NCI-H146 treated with DMSO at 0.1 percent for 48 hours (cell line): Measurements from ENCODE around the gene C9orf50.

Experiments used
- DNase-seq: peaks from one replicate; lab custom pipeline; 2025; ENCODE audit not compliant: unreplicated experiment; lab: John Stamatoyannopoulos, UW

Gene C9orf50

DNA sequence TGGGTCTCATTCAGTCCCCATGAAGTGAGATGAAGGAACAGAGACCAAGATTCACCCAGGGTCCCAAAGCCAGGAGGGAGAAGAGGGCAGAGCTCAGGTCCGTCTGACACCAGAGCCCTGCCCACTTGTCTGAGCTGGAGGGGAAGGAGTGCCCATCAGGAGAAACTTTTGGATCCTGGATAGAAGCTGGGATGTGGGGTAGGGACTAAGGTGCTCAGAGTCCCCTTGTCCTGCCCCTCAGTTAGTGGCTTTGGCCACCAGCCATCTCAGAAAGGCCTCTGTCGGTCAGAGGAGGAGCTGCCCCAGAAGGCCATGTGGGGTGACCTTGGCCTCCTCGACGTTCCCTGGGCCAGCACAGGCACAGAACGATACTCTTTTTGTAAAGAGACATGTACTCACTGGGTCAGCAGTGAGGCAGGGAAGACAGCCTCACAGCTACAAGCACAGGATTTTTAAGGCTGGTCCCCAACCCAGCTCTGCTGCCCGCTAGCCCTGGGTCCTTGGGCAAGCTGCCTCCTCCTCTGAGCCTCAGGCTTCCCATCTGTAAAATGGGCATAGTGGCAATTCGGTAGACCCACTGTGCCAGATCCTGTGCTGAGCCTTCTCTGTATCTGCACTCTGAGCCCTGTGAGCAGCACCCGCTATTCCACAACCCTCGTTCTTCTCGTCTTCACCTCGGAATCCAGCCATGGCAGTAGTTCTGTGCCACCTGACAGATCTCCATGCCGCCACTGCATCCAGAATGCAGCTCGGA is 49.4 kb downstream of the C9orf50 start:
- no peak for DNase-seq

DNA sequence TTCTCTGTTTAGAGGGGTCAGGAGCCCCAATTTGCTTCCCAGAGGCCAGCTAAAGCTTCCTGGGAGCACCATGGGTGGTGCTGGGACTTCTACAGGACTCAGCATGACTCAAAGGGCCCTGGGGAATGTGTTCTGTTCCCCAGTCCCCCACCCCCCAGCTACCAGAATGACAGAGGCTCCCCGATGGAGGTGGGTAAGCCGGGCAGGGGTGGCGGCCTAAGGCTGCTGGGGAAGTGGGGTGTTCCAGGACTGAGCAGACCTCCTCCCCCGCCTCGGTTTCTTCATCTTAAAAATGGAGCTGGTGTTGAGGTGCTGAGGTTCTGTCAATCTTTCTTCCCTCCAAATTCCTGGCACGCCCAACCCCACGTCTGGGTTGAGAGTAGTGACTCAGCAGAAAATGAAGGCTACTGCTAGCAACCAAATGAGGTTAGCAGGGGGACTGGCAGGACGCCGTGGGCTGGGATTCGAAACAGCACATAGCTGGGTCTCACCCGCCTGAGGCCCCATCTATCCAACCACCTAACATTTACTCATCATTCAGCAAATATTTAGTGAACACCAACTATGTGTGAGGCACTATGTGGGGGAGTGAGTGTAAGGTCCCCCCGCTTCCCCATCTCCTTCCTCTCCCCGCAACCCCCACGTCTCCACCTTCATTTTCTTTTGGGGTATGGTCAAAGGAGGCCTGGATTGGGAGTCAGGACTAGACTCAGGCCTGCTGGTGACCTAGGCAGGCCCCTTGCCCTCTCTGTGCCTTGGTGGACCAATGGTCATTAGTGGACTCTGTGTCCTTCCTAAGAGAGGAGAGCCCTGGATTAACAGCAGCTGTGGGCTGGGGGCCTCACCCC is 50.2 kb downstream of the C9orf50 start:
- no peak for DNase-seq

DNA sequence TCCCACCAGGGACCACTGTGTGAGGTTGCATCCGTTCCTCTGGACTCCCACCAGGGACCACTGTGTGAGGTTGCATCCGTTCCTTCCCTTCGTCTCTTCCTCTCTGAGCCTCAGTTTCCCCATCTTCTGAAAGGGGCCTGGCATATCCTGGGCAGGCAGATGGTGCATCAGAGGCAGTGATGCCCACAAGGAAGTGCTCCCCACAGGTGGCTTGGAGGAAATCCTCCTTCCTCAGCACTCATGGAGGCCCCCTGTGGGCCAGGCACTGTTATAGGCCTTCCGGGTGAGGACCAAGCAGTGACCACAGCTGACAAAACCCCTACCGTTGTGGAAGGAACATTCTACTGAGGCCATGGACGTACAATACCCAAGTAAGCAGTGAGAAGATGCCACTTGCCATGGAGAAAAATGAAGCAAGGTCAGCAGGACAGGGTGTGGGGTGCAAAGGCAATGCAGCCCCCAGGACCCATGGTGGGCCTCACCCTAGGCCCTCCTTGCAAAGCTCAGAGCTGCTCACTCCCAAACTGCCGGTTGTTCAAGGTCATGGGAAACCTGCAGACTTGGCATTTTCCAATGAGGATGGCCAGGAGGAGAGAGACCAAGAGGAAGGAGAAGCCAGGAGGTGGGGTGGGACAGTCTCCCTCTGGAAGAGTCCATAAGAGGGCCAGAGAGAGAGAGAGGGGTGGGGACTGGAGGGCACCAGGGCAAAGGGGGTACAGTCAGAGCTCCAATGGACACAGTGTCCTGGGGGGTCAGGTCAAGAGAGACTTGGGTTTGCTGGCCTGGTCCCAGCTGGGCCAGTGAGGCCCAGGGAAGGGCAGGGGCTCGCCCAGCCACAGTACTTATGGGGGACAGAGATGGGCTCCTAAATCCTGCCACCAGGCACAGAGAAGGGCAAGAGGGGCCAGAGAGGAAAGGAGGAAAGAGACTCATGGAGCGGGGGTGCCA is 51.1 kb downstream of the C9orf50 start:
- no peak for DNase-seq

DNA sequence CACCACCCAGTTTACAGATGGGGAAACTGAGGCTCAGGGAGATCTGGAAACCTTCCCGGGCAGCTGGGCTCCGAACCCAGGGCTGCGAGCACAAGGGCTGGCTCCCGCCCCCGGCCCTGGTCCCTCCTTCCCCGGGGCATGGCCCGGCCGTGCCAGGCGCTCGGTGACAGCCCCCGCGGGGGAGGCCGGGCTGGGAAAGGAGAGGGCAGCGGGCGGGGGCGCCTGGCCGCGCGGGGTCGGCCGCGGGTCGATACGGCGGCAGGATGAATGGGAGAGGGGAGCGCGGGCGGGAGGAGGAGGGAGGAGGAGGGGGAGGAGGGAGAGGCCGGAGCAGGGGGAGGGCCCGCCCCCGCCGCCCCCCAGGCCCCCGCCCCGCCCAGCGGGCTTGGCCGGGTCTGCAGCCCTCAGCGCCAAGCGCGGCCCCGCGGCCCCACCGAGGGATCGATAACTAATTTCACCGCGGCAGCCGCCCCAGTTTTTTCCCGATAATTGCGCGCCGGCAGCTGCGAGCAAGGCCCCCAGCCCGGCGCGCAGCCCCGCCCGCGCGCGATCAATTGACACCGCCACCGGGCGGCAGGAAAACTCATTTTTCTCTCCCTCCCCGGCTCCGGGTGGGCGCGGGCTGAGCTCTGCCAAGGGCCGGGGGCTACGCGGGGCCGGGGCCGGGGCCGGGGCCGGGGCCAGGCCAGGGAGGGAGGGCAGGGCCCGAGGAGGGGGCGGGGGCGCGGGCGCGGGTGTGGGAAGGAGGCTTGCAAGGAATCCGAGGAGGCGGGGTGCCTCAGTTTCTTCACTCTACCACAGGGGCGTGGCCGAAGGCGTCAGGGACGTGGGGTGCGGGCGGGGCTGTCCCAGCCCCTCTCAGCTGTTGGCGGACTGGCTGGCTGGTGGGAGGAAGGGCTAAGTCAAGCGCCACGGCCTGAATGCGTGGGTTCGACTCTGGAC is 52.1 kb downstream of the C9orf50 start:
- DNase-seq: no peak

DNA sequence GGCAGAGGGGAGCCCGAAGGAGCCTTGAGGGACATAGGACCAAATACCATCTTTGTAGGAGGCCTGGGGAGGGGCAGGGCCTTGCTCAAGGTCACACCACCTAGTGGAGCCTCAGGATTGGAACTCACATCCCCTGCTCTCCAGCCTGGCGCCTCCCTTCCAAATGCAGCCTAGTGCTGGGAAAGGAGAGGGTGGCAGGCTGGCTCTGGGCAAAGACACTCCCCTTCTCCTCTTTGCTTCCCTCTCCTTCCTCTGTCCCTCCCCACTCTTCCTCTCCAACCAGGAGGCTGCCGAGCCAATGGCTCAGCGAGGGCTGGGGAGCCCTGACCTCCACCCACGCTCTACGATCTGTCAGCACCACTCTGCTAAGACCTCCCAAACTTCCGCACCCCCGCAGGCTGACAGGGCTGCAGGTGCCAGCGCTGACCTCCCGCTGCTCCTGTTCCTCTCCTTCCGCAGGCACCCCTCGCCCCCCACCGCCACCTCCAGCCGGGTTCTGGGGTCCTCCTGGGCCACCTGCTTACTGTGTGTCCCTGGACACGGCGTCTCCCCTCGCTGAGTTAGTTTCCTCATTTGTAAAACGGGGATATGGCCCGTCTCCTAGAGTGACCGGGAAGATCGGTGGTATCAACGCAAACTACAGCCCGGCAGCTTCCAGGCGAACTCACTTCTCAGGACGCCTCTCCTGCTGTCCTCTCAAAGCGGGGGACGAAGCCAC is 52.9 kb downstream of the C9orf50 start:
- no peak for DNase-seq

DNA sequence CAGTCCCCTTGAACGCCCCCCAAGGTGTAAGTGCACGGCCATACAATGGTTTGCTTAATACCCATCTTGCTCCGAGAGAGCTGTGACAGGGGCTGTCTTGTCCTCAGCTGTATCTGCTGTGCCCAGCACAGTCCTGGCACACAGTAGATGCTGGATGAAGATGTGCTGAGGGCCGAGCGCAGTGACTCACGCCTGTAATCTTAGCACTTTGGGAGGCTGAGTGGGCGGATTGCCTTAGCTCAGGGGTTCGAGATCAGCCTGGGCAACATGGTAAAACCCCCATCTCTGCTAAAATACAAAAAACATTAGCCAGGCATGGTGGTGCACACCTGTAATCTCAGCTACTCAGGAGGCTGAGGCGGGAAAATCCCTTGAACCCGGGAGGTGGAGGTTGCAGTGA is 53.6 kb downstream of the C9orf50 start:
- no peak for DNase-seq

DNA sequence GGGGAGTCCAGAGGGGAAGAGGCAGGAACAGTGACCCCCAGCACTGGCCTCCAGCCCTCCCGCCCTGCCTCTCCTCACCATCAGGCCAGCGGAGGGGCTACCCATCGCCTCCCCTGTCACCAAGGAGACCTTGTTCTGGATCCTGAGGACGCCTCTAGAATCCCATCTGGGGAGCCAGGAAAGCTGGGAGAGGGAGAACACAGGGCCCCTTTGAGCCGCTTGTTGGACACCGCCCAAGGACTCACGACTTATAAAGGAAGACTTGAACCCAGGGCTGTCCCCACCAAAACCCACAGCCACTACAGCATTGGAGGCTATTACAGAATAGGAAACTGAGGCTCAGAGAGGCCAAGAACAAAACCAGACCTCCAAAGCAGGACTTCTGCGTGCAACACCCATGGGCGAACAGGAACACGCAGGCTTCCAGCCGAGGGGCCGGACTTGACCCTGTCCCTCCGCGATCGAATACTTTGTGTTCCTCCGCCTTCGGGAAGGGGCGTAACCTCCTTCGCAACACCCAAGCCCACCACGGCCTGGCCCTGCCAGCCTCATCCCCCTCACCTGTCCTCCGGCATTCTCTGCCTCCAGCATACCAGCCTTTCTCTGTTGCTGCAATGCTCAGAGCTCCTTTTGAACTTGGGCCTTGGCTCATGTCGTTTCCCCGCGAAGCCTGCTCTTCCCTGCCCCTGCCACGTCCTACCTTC is 54.2 kb downstream of the C9orf50 start:
- no peak for DNase-seq

DNA sequence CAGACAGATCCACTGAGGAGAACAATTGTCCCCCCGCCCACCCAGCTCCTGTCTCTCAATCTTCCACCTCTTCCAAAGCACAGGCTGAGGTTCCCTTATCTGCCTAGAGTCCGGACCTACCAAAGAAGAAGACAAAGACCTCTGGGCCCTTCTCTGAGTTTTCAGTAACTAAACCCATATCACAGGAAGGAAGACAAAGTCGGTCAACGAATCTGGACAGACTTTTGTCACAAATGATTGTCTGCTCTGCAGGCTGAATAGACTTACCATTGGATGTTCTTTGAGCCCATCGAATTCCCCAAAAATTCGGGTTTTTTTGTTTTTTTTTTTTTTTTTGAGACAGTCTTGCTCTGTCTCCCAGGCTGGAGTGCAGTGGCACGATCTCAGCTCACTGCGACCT is 58.0 kb downstream of the C9orf50 start:
- no peak for DNase-seq

DNA sequence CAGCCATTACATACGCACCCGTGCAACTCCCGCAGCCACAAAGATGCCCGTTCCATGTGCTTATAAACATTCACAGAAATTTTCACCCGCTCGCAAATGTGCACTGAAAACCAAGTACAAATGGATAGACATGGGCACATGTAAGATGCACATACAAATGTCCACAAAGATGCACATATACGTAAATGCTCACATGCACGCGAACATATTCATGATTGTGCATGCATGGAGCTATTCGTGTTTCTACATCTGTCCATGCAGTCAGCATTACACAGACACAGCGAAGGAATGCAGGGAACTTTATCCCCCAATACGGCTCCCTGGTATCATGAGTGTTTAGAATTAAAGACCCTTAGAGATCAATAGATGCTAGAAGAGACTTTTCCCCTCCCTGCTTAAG is 58.4 kb downstream of the C9orf50 start:
- DNase-seq: no peak
